Ishikawa (cell line): ENCODE data around the gene LRRC4.
A peak's percentile ranks its signal among the peaks of the same experiment; 100 is the strongest.

Source experiments
- CEBPB ChIP-seq: IDR thresholded peaks from 2 replicates; pipeline ENCODE4 v1.6.1; 2012
- CREB1 ChIP-seq: IDR thresholded peaks from 2 replicates; pipeline ENCODE4 v1.6.1; 2012; ENCODE audit warnings: low read depth
- EGR1 ChIP-seq: IDR thresholded peaks from 2 replicates; pipeline ENCODE4 v1.6.1; 2012
- EP300 ChIP-seq: IDR thresholded peaks from 2 replicates; pipeline ENCODE4 v1.6.1; 2012; ENCODE audit warnings: borderline replicate concordance
- FOXM1 ChIP-seq: IDR thresholded peaks from 2 replicates; pipeline ENCODE4 v1.6.1; 2012; ENCODE audit warnings: low read depth, borderline replicate concordance
- NFIC ChIP-seq: IDR thresholded peaks from 2 replicates; pipeline ENCODE4 v1.6.1; 2012
- RAD21 ChIP-seq: IDR thresholded peaks from 2 replicates; pipeline ENCODE4 v1.6.1; 2012; ENCODE audit warnings: low read depth
- TAF1 ChIP-seq: IDR thresholded peaks from 2 replicates; pipeline ENCODE4 v1.6.1; 2012; ENCODE audit warnings: low read depth, mild to moderate bottlenecking
- TCF12 ChIP-seq: IDR thresholded peaks from 2 replicates; pipeline ENCODE4 v1.6.1; 2012; ENCODE audit warnings: low read depth
- TEAD4 ChIP-seq: IDR thresholded peaks from 2 replicates; pipeline ENCODE4 v1.6.1; 2012
- YY1 ChIP-seq: IDR thresholded peaks from 2 replicates; pipeline ENCODE4 v1.6.1; 2012; ENCODE audit warnings: low read depth
- ZBTB7A ChIP-seq: IDR thresholded peaks from 2 replicates; pipeline ENCODE4 v1.6.1; 2012; ENCODE audit warnings: low read depth
- TF ChIP-seq, protein P1 (sequence below): IDR thresholded peaks from 2 replicates; pipeline ENCODE4 v1.6.1; 2012
- TF ChIP-seq, protein P2 (sequence below): IDR thresholded peaks from 2 replicates; pipeline ENCODE4 v1.6.1; 2012
- TF ChIP-seq, protein P3 (sequence below): IDR thresholded peaks from 2 replicates; pipeline ENCODE4 v1.6.1; 2012; ENCODE audit warnings: low read depth, mild to moderate bottlenecking

The LRRC4 gene

DNA sequence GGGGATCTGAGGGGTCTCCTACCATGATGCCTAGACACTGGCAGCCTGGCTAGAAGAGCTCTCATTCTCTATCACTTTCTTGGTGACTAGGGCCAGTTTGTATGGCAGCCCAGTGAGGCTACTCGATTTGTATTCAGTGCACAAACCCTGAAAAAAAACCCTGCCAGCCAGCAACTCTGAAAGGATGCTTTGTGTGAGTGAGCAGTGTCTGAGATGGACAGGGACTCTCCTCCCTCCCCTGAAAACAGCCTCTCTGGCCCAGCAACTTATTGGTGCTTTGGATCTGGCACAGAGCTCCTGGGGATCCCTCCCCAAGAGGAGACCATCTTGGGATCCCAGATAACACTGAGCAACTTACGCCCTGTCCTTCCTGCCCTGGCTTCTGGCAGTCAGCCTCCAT is 10.8 kb upstream of the LRRC4 start:
- TF ChIP-seq, protein P1, sequence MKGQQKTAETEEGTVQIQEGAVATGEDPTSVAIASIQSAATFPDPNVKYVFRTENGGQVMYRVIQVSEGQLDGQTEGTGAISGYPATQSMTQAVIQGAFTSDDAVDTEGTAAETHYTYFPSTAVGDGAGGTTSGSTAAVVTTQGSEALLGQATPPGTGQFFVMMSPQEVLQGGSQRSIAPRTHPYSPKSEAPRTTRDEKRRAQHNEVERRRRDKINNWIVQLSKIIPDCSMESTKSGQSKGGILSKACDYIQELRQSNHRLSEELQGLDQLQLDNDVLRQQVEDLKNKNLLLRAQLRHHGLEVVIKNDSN, result no peak
- TF ChIP-seq, protein P2, sequence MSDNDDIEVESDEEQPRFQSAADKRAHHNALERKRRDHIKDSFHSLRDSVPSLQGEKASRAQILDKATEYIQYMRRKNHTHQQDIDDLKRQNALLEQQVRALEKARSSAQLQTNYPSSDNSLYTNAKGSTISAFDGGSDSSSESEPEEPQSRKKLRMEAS, result no peak
- TF ChIP-seq NFIC (no peak), EP300 (no peak), RAD21 (no peak), EGR1 (no peak), ZBTB7A (no peak), CREB1 (no peak), TEAD4 (no peak), FOXM1 (no peak), TAF1 (no peak), CEBPB (no peak), TCF12 (no peak), YY1 (no peak)
- TF ChIP-seq, protein P3, sequence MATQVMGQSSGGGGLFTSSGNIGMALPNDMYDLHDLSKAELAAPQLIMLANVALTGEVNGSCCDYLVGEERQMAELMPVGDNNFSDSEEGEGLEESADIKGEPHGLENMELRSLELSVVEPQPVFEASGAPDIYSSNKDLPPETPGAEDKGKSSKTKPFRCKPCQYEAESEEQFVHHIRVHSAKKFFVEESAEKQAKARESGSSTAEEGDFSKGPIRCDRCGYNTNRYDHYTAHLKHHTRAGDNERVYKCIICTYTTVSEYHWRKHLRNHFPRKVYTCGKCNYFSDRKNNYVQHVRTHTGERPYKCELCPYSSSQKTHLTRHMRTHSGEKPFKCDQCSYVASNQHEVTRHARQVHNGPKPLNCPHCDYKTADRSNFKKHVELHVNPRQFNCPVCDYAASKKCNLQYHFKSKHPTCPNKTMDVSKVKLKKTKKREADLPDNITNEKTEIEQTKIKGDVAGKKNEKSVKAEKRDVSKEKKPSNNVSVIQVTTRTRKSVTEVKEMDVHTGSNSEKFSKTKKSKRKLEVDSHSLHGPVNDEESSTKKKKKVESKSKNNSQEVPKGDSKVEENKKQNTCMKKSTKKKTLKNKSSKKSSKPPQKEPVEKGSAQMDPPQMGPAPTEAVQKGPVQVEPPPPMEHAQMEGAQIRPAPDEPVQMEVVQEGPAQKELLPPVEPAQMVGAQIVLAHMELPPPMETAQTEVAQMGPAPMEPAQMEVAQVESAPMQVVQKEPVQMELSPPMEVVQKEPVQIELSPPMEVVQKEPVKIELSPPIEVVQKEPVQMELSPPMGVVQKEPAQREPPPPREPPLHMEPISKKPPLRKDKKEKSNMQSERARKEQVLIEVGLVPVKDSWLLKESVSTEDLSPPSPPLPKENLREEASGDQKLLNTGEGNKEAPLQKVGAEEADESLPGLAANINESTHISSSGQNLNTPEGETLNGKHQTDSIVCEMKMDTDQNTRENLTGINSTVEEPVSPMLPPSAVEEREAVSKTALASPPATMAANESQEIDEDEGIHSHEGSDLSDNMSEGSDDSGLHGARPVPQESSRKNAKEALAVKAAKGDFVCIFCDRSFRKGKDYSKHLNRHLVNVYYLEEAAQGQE, result no peak

DNA sequence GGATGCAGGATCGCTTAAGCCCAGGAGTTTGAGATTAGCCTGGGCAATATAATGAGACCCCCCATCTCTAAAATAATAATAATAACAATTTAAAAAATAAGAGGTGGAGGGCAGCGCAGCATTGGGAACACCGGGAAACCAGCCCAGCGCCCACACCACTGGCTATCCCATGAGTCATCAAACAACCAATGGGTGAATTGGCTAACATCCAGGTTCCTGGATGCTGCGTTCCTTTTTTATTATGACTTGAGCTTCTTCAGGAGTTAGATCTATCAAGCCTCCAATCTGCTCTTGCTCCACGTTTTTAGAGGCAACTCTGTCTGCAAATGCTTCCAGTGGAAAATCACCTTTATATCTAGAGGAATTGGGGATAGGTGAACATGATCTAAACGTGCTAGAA is 10.0 kb upstream of the LRRC4 start:
- peak; percentile 52 for TF ChIP-seq NFIC
- TF ChIP-seq, protein P1, result no peak

DNA sequence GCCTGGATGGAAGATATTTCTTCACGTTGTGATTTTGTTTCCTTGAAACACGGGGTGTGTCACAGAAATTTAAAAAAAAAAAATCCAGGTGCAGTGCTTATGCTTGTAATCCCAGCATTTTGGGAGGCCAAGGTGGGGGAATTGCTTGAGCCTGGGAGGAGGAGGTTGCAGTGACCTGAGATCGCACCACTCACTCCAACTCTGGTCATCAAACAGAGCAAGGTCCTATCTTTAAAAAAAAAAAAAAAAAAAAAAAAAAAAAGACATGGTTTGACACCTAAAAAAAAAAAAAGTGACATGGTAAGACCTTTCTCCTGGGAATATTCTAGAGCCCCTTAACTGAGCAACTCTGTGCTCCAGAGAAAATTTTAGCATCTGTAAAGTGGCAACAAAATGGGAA is 9.0 kb upstream of the LRRC4 start:
- TF ChIP-seq TAF1, result no peak
- TF ChIP-seq, protein P1, result no peak
- TF ChIP-seq FOXM1, result no peak
- TF ChIP-seq YY1, result no peak
- no peak for TF ChIP-seq CREB1
- no peak for TF ChIP-seq TCF12

DNA sequence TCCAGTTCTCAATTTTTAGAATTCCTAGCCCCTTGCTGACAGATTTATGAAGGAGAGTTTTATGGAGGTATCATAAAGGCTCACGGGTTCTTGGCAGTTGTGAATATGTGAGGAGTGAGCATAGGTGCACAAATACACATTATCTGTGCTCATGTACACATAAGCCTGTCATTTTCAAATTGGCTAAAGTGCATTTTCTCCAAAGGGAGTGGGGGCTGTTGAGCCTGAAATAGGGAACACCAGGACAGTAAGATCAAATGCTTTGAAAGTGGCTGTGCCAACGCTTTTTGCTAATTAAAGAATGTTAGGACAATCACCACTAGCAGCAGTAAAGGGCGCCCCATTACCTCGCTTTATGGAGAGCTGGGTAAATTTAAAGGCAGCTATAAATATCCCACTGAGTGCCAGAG is 8.3 kb upstream of the LRRC4 start:
- no peak for TF ChIP-seq TEAD4
- no peak for TF ChIP-seq EP300
- no peak for TF ChIP-seq YY1
- no peak for TF ChIP-seq FOXM1
- TF ChIP-seq NFIC, result no peak
- TF ChIP-seq, protein P1, result no peak
- no peak for TF ChIP-seq ZBTB7A
- TF ChIP-seq TAF1, result no peak
- no peak for TF ChIP-seq EGR1
- TF ChIP-seq, protein P2, result no peak
- TF ChIP-seq, protein P3, result no peak
- TF ChIP-seq CEBPB, result no peak
- no peak for TF ChIP-seq CREB1
- TF ChIP-seq RAD21, result no peak
- TF ChIP-seq TCF12, result no peak

DNA sequence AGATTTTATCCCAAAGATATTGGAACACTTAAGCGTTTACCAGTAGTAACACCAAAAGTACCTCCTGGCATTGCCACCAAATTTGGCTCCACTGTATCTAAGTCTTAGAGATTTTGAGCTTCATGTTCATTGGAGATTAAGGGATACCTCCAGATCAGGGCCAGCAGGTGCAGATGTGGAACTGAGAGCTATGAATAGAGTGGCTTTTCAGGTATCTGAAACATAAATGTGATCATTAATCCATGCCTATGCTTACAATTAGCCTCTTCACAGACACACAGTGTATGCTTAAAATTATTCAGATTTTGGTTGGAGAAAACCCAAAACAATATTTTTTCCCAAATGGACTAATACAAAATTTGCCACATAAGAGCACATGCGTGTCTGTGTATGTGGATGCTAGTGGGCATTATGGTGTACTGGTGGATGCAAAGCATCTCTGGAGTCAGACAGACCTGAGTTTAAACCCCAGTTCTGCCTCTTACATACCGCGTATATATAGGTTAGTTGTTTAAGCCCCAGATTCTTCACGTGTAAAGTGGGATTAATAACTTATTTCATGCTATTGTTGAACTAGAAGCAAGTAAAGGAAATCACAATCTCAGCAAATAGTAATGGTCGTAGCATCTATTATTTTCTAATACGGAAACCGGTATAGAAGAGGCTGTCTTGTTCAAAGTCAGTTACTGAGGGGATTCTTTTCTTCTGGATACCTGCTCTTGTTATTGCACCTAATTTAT is 6.8 kb upstream of the LRRC4 start:
- TF ChIP-seq NFIC (no peak), CEBPB (no peak), RAD21 (no peak), TCF12 (no peak), TEAD4 (no peak), YY1 (no peak), ZBTB7A (no peak), FOXM1 (no peak), CREB1 (no peak), EP300 (no peak)
- TF ChIP-seq, protein P3, result no peak
- TF ChIP-seq, protein P2, result no peak
- TF ChIP-seq, protein P1, result no peak
